Tibial nerve (tissue), 3 donors: ENCODE data around the gene ANKDD1A.

Experiments used
- CTCF ChIP-seq, 5 experiments: fragments of 200-600 bp in 3 of 5; fragments of 450-650 bp in 2 of 5; sonication (generic) in 3 of 5; IDR thresholded peaks; one replicate each; pipeline ENCODE4 v1.5.1; 2016 to 2019; ENCODE audit warnings: antibody characterized with exemption in 5 of 5, mild to moderate bottlenecking in 3 of 5, moderate library complexity in 2 of 5
- POLR2A ChIP-seq, 2 donors: fragments of 450-650 bp; IDR thresholded peaks; one replicate each; pipeline ENCODE4 v1.6.1; 2017; ENCODE audit warnings: antibody characterized with exemption in 2 of 2, mild to moderate bottlenecking in 2 of 2, moderate library complexity in 2 of 2

DNA sequence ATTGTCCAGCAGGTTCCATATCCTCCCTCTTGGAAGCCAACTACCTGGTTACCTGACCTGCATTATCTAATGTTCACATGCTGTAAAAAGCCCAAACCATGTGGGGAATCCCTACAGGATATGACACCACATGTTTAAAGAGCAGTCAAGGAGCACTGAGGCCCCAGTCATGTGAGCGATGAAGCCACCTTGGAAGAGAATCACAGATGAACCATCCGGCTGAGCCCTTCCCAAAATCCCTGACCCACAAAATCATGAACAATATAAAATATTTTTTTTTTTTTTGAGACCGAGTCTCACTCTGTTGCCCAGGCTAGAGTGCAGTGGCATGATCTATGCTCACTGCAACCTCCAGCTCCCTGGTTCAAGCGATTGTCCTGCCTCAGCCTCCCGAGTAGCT lies 10.6 kb upstream of the ANKDD1A start:
- no peak for TF ChIP-seq CTCF (IDR thresholded peaks at IDR 0.05)
- TF ChIP-seq POLR2A (IDR thresholded peaks at IDR 0.05), result no peak
